HK-2 (cell line): ENCODE data around the gene B9D1.

Experiments
- DNase-seq: peaks from one replicate; pipeline ENCODE4 v3.0.0-alpha.2; 2018; ENCODE audit not compliant: unreplicated experiment

B9D1 gene

GRCh38 chr17:19319771-19320505 lies 42.6 kb downstream of the B9D1 start:
- DNase-seq = no peak

- no peak for DNase-seq
These were observed 43.9 kb downstream of the B9D1 start for GRCh38 chr17:19318611-19319010.

DNA sequence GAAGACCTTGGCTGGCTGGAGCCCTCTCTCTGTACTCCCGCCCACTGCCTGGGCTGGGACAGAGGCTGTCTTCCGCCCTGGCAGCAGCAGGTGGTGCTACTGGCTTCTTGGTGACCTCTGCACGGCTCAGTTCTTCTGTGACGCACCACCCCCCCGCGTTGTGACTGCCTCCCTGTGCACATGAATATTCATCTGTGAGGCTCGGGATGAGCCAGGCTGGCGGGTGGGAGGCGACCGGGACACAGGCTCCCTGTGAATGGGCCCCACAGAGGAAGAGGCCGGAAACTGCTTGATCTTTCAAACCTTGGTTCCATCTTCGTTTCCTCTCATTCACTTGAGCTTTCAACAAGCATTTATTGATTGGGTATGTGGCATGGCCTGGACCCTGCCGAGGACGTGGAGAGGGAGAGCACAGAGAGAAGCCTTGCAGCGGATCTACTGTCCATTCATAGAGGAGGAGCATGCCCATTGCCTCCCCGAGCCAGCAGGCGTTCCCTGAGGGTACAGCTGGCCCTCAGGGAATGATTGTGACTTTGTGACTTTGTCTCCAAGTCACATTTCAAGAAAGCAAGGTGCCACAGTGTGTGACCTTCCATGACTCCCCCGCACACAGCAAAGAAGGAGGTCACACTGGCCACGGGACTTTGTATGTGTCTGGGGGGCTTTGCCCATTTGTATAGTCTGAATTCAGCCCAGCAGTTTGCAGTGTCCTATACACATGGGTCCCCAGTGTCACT lies 45.0 kb downstream of the B9D1 start:
- DNase-seq = peak; percentile 90

- DNase-seq = no peak
These were observed 45.7 kb downstream of the B9D1 start for GRCh38 chr17:19316761-19317358.

DNA sequence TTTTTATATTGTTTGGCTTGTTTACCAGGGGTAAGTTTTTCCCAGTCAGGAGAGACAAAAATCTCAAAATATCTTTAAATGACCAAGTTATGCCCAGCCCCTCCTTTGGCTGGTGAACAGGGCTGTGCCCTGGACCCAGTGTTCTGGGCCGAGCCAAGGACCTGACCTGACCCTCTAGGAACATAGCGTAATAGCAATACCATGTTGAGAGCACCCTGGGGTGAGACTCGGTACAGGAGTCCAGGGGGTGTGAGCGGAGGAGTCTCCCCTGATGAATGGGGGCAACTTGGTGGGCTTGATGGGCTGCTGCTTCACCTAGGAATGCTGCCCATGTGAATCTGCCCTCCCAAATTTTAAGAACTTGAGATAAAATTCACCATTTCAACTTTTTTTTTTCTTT lies 47.4 kb downstream of the B9D1 start:
- DNase-seq = no peak

- no peak for DNase-seq
These were observed 48.5 kb downstream of the B9D1 start for GRCh38 chr17:19313746-19314651.

- DNase-seq = no peak
These were observed 49.3 kb downstream of the B9D1 start for GRCh38 chr17:19313066-19313745.

- DNase-seq = no peak
These were observed 50.1 kb downstream of the B9D1 start for GRCh38 chr17:19312406-19312805.

GRCh38 chr17:19311421-19312215 lies 50.9 kb downstream of the B9D1 start:
- no peak for DNase-seq

DNA sequence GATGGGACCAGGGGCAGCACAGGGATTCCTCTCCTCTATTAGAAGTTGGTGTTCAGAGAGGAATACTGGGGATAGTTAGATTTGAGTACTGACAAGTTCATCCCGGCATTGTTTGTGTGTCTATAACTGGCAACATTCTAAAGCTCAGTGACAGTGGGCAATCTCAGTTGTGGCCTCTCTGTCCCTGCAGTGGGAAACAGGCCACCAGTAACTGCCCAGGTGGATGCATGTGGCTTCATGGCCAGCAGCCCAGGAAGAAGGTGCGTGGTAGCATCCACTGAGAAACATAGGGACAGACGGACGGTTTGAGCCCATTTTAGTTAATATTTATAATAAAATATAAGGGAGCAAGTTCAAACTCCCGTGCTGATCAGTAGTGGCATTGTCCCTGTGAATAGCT lies 51.5 kb downstream of the B9D1 start:
- DNase-seq = no peak

- DNase-seq = no peak
These were observed 52.4 kb downstream of the B9D1 start for GRCh38 chr17:19310151-19310550.

DNA sequence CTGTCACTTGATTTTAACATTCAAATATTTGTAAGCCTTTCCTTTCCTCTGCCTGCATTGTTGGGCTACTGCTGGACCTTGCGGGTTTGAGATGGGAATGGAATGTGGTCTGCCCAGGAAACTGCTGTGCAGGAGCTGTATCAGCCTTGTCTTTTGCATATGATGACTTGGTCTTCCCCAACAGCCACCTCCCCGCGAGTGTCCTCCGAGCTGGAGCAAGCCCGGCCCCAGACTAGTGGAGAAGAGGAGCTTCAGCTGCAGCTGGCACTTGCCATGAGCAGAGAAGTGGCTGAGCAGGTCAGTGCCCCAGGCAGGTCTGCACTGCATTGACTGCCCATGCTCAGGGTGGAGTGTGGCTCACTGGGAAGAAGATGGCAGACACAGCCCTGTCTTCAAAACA lies 52.8 kb downstream of the B9D1 start:
- no peak for DNase-seq

GRCh38 chr17:19308398-19308797 lies 54.1 kb downstream of the B9D1 start:
- DNase-seq = no peak

GRCh38 chr17:19307521-19307920 lies 55.0 kb downstream of the B9D1 start:
- DNase-seq = no peak

DNA sequence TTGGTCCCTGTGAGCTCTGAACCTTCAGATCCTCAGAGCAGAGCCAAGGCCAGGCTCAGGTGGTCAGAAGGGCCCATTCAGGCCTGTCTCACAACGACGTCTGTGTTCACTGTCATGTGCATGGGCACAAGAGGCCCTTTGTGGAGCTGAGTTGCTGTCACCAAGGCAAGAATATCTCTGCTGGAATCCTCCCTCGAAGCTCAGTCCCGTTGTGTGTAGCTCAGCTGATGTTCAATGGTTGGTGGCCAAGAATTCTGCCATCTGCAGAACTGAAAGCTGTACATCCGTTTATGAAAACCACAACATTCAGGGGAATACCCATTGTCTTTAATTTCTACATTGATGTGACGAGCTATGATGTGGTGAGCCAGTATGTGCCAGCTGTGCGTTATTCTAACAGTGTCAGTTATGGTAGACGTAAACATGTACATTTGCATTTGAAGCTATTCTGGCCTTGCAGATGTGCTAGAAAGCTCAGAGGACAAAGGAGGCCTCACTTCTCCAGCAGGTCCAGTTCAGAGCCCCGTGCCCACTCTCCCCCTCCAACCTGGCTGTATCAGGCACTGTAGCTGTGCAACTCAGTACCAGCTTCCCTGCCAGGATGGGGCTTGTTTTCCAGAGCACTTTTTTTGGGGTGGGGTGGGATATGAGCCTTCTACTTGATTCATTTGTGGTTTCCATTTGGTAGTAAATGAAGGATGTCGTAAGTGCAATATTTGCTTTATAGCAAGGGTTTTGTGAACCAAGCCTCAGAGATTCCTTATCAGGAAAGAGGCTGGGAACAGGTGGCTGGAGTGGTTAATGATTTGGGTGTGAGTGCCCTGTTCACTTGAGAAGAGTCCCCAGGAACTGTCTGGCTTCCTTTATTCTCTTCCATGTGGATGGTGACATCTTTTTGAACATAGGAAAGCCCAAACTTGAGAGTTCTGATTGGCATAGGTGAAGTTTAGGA lies 56.1 kb downstream of the B9D1 start:
- DNase-seq = no peak

- no peak for DNase-seq
These were observed 56.8 kb downstream of the B9D1 start for GRCh38 chr17:19305761-19306159.

GRCh38 chr17:19305256-19305655 lies 57.3 kb downstream of the B9D1 start:
- DNase-seq = no peak

GRCh38 chr17:19304751-19305150 lies 57.8 kb downstream of the B9D1 start:
- no peak for DNase-seq

- peak; percentile 48 for DNase-seq
These were observed 58.3 kb downstream of the B9D1 start for GRCh38 chr17:19304209-19304608.
